MG63 (cell line): ENCODE measurements around the gene IFNGR2. TPM values are rescaled to one million over a fixed set of nuclear protein-coding genes. Genes with fewer than 3 reads are reported as not detected.

Source experiments
- DNase-seq: peaks from one replicate; pipeline ENCODE4 v3.0.0-alpha.2; 2020
- H3K27me3 ChIP-seq: fragments of 250-450 bp; sonication (Bioruptor Pico); 2 replicates; pipeline ENCODE4 v1.5.1; 2020; ENCODE audit warnings: mild to moderate bottlenecking, moderate library complexity
- H3K36me3 ChIP-seq: fragments of 250-450 bp; sonication (Bioruptor Pico); 2 replicates; pipeline ENCODE4 v1.5.1; 2020; ENCODE audit warnings: mild to moderate bottlenecking, moderate library complexity
- H3K4me3 ChIP-seq: fragments of 250-450 bp; sonication (Bioruptor Pico); 2 replicates; pipeline ENCODE4 v1.5.1; 2020; ENCODE audit warnings: mild to moderate bottlenecking, moderate library complexity
- H3K9me3 ChIP-seq: fragments of 250-450 bp; sonication (Bioruptor Pico); 2 replicates; pipeline ENCODE4 v1.5.1; 2020; ENCODE audit warnings: mild to moderate bottlenecking, moderate library complexity
- total RNA-seq: library from RNA; depleted of rRNA; stranded (reverse); fragments of >200 nt; shearing (Covaris generic); gene quantifications from 2 replicates; pipeline ENCODE4 v1.2.3, GENCODE V29; 2014; ENCODE audit warnings: low replicate concordance

IFNGR2 gene
- total RNA-seq, 1 experiment from 2014 or later, result 63.6 TPM

GRCh38 chr21:33414926-33415325, 11.7 kb downstream of the IFNGR2 start:
- Histone ChIP-seq H3K36me3 (peaks cover 64% of the 10 kb centered on the region), H3K27me3 (no peaks in the 10 kb centered on the region), H3K4me3 (no peak overlapping the region), H3K9me3 (no peaks in the 10 kb centered on the region)
- no peak for DNase-seq

GRCh38 chr21:33418691-33419090, 15.5 kb downstream of the IFNGR2 start:
- no peaks in the 10 kb centered on the region for H3K9me3 ChIP-seq
- peak; percentile 42 for DNase-seq
- H3K4me3 ChIP-seq, result no peak overlapping the region
- H3K27me3 ChIP-seq, result no peaks in the 10 kb centered on the region
- peaks cover 69% of the 10 kb centered on the region for H3K36me3 ChIP-seq

- peak; percentile 62 for DNase-seq
- Histone ChIP-seq H3K9me3 (no peaks in the 10 kb centered on the region), H3K36me3 (peaks cover 64% of the 10 kb centered on the region), H3K4me3 (no peak overlapping the region), H3K27me3 (no peaks in the 10 kb centered on the region)
Observed at GRCh38 chr21:33419538-33420123, 16.4 kb downstream of the IFNGR2 start.

- Histone ChIP-seq H3K4me3 (no peak overlapping the region), H3K9me3 (no peaks in the 10 kb centered on the region), H3K27me3 (no peaks in the 10 kb centered on the region), H3K36me3 (peaks cover 62% of the 10 kb centered on the region)
- DNase-seq, result no peak
Observed at GRCh38 chr21:33421713-33422393, 18.6 kb downstream of the IFNGR2 start.

GRCh38 chr21:33424214-33424613, 21.0 kb downstream of the IFNGR2 start:
- no peak overlapping the region for H3K4me3 ChIP-seq
- no peaks in the 10 kb centered on the region for H3K27me3 ChIP-seq
- peaks cover 75% of the 10 kb centered on the region for H3K36me3 ChIP-seq
- peaks cover 2% of the 10 kb centered on the region; the same call in 1 of the 2 replicates for H3K9me3 ChIP-seq
- no peak for DNase-seq

GRCh38 chr21:33425825-33426224, 22.6 kb downstream of the IFNGR2 start:
- Histone ChIP-seq H3K27me3 (no peaks in the 10 kb centered on the region), H3K36me3 (peaks cover 79% of the 10 kb centered on the region), H3K4me3 (no peak overlapping the region), H3K9me3 (peaks cover 2% of the 10 kb centered on the region; the same call in 1 of the 2 replicates)
- no peak for DNase-seq

- DNase-seq, result no peak
- Histone ChIP-seq H3K36me3 (peaks cover 78% of the 10 kb centered on the region), H3K27me3 (no peaks in the 10 kb centered on the region), H3K9me3 (peaks cover 2% of the 10 kb centered on the region; the same call in 1 of the 2 replicates), H3K4me3 (no peak overlapping the region)
Observed at GRCh38 chr21:33427051-33427450, 23.8 kb downstream of the IFNGR2 start.

- Histone ChIP-seq H3K27me3 (no peaks in the 10 kb centered on the region), H3K36me3 (peaks cover 82% of the 10 kb centered on the region), H3K9me3 (peaks cover 2% of the 10 kb centered on the region; the same call in 1 of the 2 replicates), H3K4me3 (no peak overlapping the region)
- DNase-seq, result peak; percentile 54
Observed at GRCh38 chr21:33428669-33429068, 25.5 kb downstream of the IFNGR2 start.

- DNase-seq, result no peak
- Histone ChIP-seq H3K36me3 (peaks cover 88% of the 10 kb centered on the region), H3K9me3 (peaks cover 2% of the 10 kb centered on the region; the same call in 1 of the 2 replicates), H3K4me3 (no peak overlapping the region), H3K27me3 (no peaks in the 10 kb centered on the region)
Observed at GRCh38 chr21:33430858-33431257, 27.6 kb downstream of the IFNGR2 start.

GRCh38 chr21:33432496-33432895, 29.3 kb downstream of the IFNGR2 start:
- DNase-seq, result no peak
- peaks cover 82% of the 10 kb centered on the region for H3K36me3 ChIP-seq
- peaks cover 2% of the 10 kb centered on the region; the same call in 1 of the 2 replicates for H3K9me3 ChIP-seq

GRCh38 chr21:33433001-33433400, 29.8 kb downstream of the IFNGR2 start:
- H3K27me3 ChIP-seq, result no peaks in the 10 kb centered on the region
- peaks cover 80% of the 10 kb centered on the region for H3K36me3 ChIP-seq
- no peak for DNase-seq
- H3K9me3 ChIP-seq, result peaks cover 2% of the 10 kb centered on the region; the same call in 1 of the 2 replicates
- H3K4me3 ChIP-seq, result no peak overlapping the region

More at GRCh38 chr21:33432496-33432895, 29.3 kb downstream of the IFNGR2 start:
- H3K4me3 ChIP-seq, result no peak overlapping the region
- H3K27me3 ChIP-seq, result no peaks in the 10 kb centered on the region

GRCh38 chr21:33433425-33434114, 30.4 kb downstream of the IFNGR2 start:
- Histone ChIP-seq H3K27me3 (no peaks in the 10 kb centered on the region), H3K4me3 (no peak overlapping the region), H3K9me3 (no peaks in the 10 kb centered on the region), H3K36me3 (peaks cover 74% of the 10 kb centered on the region)
- no peak for DNase-seq

- H3K36me3 ChIP-seq, result peaks cover 61% of the 10 kb centered on the region
- H3K4me3 ChIP-seq, result no peak overlapping the region
- no peaks in the 10 kb centered on the region for H3K27me3 ChIP-seq
- H3K9me3 ChIP-seq, result no peaks in the 10 kb centered on the region
- DNase-seq, result peak; percentile 5
Observed at GRCh38 chr21:33434770-33435360, 31.7 kb downstream of the IFNGR2 start.

GRCh38 chr21:33437140-33437539, 33.9 kb downstream of the IFNGR2 start:
- Histone ChIP-seq H3K9me3 (no peaks in the 10 kb centered on the region), H3K27me3 (no peaks in the 10 kb centered on the region), H3K36me3 (peaks cover 41% of the 10 kb centered on the region), H3K4me3 (no peak overlapping the region)
- DNase-seq, result no peak

GRCh38 chr21:33441489-33442477, 38.6 kb downstream of the IFNGR2 start:
- peaks cover 7% of the 10 kb centered on the region for H3K36me3 ChIP-seq
- H3K4me3 ChIP-seq, result no peak overlapping the region
- peak; percentile 17 for DNase-seq
- H3K27me3 ChIP-seq, result no peaks in the 10 kb centered on the region
- no peaks in the 10 kb centered on the region for H3K9me3 ChIP-seq

GRCh38 chr21:33443194-33443593, 40.0 kb downstream of the IFNGR2 start:
- H3K9me3 ChIP-seq, result no peaks in the 10 kb centered on the region
- no peaks in the 10 kb centered on the region; the same call in none of the 2 replicates for H3K36me3 ChIP-seq
- DNase-seq, result no peak
- no peaks in the 10 kb centered on the region for H3K27me3 ChIP-seq
- no peak overlapping the region for H3K4me3 ChIP-seq
